ENCODE data around the gene SLC4A1. TPM values are rescaled to one million over a fixed set of nuclear protein-coding genes. Genes with fewer than 3 reads are reported as not detected.

SLC4A1 gene
- total RNA-seq: not detected

DNA sequence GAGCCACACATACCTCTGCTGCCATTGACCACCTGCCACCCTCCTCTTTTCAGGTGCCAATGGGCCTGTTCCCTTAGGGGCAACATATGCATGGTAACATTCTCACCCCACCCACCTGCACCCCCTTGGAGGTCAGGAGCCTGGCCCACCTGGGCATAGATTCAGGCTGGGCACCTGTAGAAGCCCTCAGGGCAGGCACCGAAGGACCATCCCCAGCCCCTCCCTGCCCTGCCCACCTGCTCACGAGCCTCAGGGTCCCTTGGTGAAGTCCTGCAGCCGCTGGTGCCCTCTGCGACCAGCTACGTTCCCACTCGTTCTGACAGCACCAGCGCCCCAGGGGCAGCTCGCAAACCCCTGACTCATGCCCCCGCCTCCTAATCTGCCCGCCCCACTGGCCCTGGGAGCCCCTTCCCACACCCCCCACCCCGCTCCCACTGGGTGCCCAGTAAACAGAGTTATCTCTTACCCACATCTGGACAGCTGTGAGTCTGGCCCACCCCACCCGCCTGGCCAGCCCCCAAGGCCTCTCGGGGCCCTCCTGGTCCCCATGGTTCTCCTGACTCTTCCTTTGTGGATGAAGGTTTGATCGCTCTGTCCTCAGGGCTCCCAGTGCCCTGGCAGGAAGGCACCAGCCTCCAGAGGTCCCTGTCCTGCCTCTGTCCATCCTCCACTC, at the start of gene SLC4A1:
SLC4A1 (minus strand) TSS at position 318 of the 673 bp plus-strand sequence. CDS start 5,269 bp downstream, outside the sequence.
- intact Hi-C loops (cut with DNase I; ENCODE audit: low total_unique reads) (loop anchor here (5.0 kb wide), 1 partner anchor 341 kb away; no protein-coding TSS in a partner anchor), in situ Hi-C loops (cut with MboI; ENCODE audit: low pct_ligation_motif_present in 1 of 4, low pct_unique_long_range_greater_than_20kb in 1 of 4, low sequenced_read_pairs in 3 of 4) (no loop called here)
- TF ChIP-seq, protein P1, sequence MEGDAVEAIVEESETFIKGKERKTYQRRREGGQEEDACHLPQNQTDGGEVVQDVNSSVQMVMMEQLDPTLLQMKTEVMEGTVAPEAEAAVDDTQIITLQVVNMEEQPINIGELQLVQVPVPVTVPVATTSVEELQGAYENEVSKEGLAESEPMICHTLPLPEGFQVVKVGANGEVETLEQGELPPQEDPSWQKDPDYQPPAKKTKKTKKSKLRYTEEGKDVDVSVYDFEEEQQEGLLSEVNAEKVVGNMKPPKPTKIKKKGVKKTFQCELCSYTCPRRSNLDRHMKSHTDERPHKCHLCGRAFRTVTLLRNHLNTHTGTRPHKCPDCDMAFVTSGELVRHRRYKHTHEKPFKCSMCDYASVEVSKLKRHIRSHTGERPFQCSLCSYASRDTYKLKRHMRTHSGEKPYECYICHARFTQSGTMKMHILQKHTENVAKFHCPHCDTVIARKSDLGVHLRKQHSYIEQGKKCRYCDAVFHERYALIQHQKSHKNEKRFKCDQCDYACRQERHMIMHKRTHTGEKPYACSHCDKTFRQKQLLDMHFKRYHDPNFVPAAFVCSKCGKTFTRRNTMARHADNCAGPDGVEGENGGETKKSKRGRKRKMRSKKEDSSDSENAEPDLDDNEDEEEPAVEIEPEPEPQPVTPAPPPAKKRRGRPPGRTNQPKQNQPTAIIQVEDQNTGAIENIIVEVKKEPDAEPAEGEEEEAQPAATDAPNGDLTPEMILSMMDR (IDR thresholded peaks at IDR 0.05): no peak
- TF ChIP-seq EP300 (IDR thresholded peaks at IDR 0.05; ENCODE audit: low read depth): no peak
- no peak for TF ChIP-seq POLR2A (IDR thresholded peaks at IDR 0.05)
- TF ChIP-seq POLR2AphosphoS5 (IDR thresholded peaks at IDR 0.05): no peak
- Histone ChIP-seq H3K4me3 (no peak within 1 kb of the TSS), H3K27me3 (no peaks in the 10 kb centered on the region), H3K4me1 (no peaks in the 10 kb centered on the region), H3K36me3 (no peaks in the 10 kb centered on the region), H3K27ac (no peak within 1 kb of the TSS), H3K9me3 (no peaks in the 10 kb centered on the region)
- DNase-seq: no peak
- 85 to 100% methylated on average over 1 to 13 of the region's 14 CpGs for WGBS, 2 donors (ENCODE audit: low coverage in 1 of 2)

DNA sequence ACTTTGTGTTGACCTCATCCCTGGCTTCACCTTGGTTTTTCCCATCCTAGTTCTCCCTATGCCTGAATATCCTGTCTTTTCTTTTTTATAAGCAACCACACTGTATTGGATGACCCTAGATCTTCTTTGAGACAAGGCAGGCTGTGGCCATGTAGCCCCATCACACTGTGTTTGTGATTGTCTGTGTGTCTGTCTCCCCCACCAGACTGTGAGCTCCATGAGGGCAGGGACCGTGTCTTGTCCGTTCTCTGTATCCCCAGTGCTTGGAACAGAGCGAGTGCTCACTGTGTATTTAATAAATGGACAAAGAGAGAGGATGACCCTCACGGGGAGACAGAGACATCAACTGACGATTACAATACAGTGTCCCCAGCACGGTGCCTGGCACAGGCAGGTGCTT, 49.6 kb upstream of the SLC4A1 start:
- H3K27me3 ChIP-seq: peaks cover 52% of the 10 kb centered on the region
- in situ Hi-C loops (cut with MboI; ENCODE audit: low pct_ligation_motif_present in 1 of 4, low pct_unique_long_range_greater_than_20kb in 1 of 4, low sequenced_read_pairs in 3 of 4): no loop called here

DNA sequence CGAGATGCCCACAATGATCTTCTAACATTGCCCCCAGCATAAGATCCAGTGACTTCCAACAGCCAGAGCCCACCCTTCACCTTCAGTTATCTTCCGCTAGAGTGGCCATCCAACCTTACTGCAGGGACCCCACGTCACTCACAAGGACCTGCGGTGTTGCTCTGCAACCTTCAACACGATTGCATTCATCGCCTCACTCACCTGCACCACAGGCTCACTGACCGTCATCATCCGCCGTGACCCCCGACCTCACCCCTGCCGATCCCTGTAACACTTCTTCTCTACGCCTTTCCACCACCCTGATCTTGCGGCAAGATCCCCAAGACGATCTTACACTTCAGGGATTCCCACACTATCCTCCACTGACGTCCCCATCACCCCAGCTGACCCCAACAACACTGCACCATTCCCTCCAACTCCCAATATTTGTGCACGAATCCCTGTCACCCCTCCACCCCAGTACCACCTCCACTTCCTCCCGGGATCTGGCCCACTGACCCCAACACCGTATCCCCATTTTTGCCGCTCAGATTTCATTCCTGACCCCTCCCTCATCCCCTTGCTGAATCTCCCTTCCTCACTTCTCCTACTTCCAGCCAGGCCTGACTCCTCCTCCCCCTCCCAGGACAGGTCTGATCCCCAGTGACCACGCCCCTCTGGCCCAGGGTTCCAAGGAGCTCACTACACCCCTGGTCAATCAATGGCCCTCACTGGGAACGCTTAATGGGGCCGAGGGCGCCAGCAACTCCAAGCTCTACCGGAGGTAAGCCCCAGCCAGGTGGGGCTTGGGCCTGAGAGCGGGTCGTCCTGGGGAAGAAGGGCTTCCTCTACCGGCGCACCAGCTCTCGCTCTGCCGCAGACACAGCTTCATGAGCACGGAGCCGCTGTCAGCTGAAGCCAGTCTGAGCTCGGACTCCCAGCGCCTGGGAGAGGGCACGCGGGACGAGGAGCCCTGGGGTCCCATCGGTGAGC, 48.1 kb upstream of the SLC4A1 start:
- no peak overlapping the region for H3K27ac ChIP-seq
- no peaks in the 10 kb centered on the region for H3K9me3 ChIP-seq
- in situ Hi-C loops (cut with MboI; ENCODE audit: low pct_ligation_motif_present in 1 of 4, low pct_unique_long_range_greater_than_20kb in 1 of 4, low sequenced_read_pairs in 3 of 4): no loop called here
- H3K4me3 ChIP-seq: no peak overlapping the region
- peaks cover 0 to 13% (median 5%) of the 10 kb centered on the region in 4 donors for H3K36me3 ChIP-seq
- no peak for TF ChIP-seq POLR2AphosphoS5 (IDR thresholded peaks at IDR 0.05)
- no peak for TF ChIP-seq POLR2A (IDR thresholded peaks at IDR 0.05)
- TF ChIP-seq, protein P1 (IDR thresholded peaks at IDR 0.05): no peak
- TF ChIP-seq EP300 (IDR thresholded peaks at IDR 0.05; ENCODE audit: low read depth): no peak
- H3K4me1 ChIP-seq: peaks cover 0 to 10% (median 6%) of the 10 kb centered on the region in 4 donors
- H3K27me3 ChIP-seq: peaks cover 52% of the 10 kb centered on the region
- intact Hi-C loops (cut with DNase I; ENCODE audit: low total_unique reads): loop anchor here (5.0 kb wide), 1 partner anchor 89 kb away; no protein-coding TSS in a partner anchor
- 11 to 13% methylated on average over 9 to 38 of the region's 38 CpGs for WGBS, 2 donors (ENCODE audit: low coverage in 1 of 2)
- no peak for DNase-seq

More for the DNA sequence above, 49.6 kb upstream of the SLC4A1 start:
- no peaks in the 10 kb centered on the region for H3K9me3 ChIP-seq
- no peak for DNase-seq
- no peak overlapping the region for H3K27ac ChIP-seq
- no peak overlapping the region for H3K4me3 ChIP-seq
- 79 to 87% methylated on average over 5 to 6 of the region's 6 CpGs for WGBS, 2 donors (ENCODE audit: low coverage in 1 of 2)
- H3K4me1 ChIP-seq: peaks cover 0 to 11% (median 6%) of the 10 kb centered on the region in 4 donors
- TF ChIP-seq, protein P1 (IDR thresholded peaks at IDR 0.05): no peak
- TF ChIP-seq EP300 (IDR thresholded peaks at IDR 0.05; ENCODE audit: low read depth) (no peak), POLR2AphosphoS5 (IDR thresholded peaks at IDR 0.05) (no peak), POLR2A (IDR thresholded peaks at IDR 0.05) (no peak)
- intact Hi-C loops (cut with DNase I; ENCODE audit: low total_unique reads): loop anchor here (5.0 kb wide), 1 partner anchor 90 kb away; no protein-coding TSS in a partner anchor
- peaks cover 0 to 20% (median 5%) of the 10 kb centered on the region in 4 donors for H3K36me3 ChIP-seq
